NCI-H2196 (cell line): ENCODE results near the gene IFITM2.
"Not testable (repeated sequence)": the region's sequence is repeated elsewhere in the genome, so short reads cannot be mapped to it uniquely, and the experiment has no call there.

Experiments used
- DNase-seq: peaks from one replicate; lab custom pipeline; 2025; ENCODE audit not compliant: unreplicated experiment; lab: John Stamatoyannopoulos, UW

IFITM2 gene

DNA sequence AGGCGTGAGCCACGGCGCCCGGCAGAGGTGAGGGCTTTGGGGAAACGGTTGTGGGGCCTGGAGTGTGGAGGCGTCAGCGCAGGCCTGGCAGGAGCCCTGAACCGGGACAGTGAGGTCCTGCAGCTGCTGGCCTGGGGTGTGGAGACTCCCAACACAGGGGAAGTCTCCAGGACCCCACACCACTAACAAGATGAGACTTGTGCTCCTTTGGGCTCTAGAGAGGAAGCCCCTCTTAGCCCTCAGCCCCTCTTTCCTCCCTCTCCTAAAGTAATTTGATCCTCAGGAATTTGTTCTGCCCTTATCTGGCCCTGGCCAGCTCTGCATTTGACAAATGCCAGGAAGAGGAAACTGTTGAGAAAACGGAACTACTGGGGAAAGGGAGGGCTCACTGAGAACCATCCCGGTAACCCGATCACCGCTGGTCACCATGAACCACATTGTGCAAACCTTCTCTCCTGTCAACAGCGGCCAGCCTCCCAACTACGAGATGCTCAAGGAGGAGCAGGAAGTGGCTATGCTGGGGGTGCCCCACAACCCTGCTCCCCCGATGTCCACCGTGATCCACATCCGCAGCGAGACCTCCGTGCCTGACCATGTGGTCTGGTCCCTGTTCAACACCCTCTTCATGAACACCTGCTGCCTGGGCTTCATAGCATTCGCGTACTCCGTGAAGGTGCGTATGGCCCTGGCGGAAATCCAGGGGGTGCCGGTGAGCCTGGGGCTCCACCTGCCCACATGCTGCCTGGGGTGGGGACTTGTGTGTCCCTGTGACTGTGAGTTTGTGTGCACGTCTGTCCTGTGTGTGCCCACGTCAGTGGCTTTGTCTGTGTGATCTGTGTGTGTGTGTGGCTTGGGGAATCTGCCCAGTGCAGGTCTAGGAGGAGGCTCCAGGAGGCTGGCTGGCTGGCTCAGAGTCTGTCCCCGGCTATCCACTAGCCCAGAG is at the start of gene IFITM2:
Gene IFITM2 (plus strand): TSS at position 51 of the 943 bp plus-strand sequence. CDS start 377 bp downstream, at position 428.
- DNase-seq = peak; percentile 58

DNA sequence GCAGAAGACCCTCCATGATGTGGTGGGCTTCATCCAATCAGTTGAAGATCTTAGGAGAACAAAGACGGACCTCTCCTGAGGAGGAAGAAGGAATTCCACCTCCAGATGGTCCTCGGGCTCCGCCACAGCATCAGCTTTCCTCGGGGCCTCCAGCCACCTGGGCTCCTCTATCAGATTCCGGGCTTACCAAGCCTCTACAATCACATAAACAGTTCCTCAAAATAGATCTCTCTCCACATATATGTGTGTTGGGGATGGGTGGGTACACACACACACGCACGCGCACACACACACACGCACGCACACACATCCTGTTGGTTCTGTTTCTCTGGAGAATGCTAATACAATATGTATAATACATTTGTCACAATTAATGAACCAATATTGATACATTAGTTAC is 48.2 kb upstream of the IFITM2 start:
- DNase-seq = no peak

DNA sequence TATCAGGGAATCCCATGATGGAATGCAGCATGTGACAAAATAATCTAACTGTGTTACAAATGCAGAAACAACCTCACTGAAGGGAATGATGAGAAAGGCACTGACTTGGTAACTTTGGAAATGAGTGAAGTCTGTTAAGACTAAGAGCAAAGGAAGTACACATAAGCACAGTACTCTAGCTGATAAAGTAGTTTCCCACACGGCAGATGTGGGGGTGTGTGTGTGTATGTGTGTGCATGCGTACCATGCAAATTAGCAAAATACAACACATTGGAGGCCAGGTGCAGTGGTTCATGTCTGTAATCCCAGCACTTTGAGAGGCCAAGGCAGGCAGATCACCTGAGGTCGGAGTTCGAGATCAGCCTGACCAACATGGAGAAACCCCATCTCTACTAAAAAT is 46.0 kb upstream of the IFITM2 start:
- no peak for DNase-seq

DNA sequence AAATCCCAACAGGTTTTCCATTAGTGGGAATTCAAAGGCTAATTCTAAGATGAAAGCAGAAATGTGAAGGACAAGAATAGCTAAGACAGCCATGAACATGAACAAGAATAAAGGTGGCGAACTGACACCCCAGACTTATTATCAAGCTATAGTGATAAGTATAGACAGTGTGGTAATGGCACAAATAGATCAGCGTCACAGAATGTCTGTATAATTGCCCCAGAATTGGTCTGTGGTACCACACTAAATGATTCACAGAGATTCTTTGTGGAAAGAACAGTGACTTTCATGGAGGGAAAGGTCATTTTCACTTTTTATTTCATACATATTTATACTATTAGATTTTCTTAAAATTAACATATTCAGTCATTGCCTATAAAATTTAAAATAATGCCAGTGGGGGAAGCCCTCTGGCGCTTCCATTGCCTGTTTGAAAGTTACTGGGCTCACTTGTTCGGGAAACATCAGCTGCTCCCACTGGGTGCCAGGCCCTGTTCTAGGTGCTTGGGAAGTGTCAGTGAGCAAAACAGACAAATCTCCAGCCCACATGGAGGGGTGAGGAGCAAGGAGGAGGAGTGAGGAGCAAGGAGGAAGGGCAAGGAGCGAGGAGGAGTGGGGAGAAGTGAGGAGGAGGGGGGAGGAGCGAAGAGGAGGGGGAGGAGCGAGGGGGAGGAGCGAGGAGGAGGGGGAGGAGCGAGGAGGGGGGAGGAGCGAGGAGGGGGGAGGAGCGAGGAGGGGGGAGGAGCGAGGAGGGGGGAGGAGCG is 40.8 kb upstream of the IFITM2 start:
- no peak for DNase-seq

DNA sequence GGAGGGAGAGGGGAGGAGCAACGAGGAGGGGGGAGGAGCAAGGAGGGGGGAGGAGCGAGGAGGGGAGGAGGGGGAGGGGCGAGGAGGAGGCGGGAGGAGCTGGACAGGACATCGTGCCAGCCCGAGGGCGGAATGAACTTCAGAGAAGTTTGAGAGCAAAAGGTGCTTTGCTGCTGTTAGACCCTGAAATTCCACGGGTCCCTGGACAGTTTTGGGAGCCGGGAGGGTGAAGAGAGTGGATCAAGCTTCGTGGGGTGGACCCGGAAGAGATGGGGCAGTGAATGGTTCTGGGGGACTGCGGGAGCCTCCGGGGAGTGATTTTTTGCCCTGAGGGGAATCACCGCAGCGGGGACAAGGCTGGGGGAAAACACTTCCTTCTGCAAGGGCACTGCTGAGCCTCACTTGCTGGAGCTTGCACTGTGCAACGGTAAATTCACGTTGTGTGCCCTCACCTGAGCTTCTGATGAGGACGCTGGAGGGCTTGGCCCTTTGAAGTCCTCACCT is 40.1 kb upstream of the IFITM2 start:
- DNase-seq = no peak

DNA sequence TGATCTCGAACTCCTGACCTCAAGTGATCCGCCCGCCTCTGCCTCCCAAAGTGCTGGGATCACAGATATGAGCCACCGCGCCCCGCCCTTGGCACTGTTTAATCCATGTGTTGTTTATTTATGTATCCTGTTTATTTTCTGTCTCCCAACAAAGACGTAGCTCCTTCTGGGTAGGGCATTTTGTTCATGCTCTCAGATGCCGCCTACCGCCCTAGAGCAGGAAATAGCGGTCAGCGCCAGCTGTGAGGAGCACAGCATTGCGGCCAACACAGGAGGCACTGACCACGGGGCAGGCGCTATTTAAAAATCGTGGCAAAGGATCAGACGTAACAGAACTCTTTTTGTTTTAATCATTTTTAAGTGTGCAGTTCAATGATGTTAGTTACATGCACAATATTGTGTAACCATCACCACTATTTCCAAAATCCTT is 38.9 kb upstream of the IFITM2 start:
- not testable (repeated sequence) for DNase-seq

DNA sequence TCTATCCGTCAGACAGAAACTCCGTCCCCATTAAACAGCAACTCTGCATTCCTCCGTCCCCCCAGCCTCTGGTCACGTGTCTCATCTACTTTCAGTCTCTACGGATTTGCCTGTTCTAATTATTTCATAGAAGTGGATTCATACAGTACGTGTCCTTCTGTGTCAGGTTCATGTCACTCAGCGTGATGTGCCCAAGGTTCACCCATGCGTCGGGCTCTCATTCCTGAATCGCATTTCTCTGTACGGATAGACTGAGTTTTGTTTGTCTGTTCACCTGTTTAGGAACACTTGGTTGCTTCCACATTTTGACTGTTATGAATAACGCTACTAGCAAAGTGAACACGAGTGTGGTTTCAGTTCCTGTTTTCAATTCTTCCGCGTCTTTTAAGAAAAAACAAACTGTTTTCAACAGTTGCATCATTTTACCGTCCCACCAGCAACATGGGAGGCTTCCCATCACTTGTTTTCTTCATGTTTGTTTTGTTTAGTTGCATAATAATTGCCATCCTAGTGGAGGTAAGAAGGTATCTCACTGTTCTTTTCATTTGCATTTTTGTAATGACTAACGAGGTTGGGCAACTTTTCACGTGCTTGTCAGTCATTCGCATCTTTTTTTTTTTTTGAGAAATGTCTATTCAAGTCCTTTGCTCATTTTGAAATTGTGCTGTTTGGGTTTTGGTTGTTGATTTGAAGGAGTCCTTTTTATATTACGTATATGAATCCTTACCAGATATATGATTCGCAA is 38.3 kb upstream of the IFITM2 start:
- no peak for DNase-seq

DNA sequence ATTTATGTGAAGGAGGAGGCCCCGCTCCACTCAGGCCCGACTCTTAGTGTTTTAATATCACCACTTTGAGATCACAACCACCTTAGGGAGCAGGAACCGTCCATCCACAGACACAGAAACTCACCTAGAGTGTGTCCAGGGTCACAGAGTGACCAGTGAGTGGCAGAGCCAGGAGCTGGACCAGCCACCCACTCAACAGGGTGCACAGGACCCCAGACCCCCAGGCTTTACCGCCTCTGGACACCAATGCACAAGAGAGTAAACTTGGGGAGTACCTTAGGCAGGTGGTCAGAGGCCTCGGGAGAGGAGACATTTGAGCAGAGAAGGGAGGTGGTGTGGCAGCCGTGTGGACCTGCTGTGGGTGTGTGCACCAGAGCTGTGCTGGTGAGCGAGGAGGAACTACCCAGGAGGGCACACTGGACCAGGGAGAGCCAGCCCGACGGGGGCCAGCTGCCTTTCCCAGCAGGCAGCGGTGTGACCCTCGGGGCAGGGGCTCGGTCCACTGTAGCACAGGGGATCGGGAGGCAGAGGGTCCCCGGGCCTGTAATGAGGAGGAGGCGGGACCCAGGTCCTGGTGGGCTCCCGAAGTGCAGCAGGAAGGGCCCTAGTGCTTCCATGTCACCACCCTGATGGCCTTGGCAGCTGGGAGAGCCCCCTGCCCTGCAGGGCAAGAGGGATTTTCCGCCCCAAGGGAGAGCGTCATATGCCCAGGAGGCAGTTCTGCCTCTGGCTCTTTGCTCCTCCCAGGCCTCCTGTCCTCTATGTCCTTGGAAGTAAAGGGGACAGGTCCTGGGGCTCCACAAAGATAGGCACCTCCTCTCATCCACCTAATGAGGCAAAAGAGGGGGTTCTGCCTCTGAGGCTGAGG is 36.9 kb upstream of the IFITM2 start:
- DNase-seq = no peak

DNA sequence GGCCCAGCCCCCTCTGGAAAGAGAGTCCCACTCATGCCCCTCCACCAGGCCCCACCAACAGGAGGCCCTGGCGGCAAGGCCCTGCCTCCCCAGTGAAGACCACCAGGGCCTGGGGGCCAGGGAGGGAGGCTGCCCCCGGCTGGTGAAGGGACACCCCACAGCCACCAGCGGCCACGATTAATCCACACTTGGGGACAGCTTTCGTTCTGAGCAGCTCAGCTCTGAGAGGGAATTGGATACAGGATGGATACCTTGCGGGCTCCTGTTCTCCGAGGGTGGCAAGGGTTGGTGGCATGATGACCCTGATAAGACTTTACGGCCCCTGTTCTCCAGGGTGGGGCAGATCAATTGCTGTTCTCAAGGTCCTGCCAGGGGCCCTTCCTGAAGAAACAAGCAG is 36.3 kb upstream of the IFITM2 start:
- DNase-seq = no peak

DNA sequence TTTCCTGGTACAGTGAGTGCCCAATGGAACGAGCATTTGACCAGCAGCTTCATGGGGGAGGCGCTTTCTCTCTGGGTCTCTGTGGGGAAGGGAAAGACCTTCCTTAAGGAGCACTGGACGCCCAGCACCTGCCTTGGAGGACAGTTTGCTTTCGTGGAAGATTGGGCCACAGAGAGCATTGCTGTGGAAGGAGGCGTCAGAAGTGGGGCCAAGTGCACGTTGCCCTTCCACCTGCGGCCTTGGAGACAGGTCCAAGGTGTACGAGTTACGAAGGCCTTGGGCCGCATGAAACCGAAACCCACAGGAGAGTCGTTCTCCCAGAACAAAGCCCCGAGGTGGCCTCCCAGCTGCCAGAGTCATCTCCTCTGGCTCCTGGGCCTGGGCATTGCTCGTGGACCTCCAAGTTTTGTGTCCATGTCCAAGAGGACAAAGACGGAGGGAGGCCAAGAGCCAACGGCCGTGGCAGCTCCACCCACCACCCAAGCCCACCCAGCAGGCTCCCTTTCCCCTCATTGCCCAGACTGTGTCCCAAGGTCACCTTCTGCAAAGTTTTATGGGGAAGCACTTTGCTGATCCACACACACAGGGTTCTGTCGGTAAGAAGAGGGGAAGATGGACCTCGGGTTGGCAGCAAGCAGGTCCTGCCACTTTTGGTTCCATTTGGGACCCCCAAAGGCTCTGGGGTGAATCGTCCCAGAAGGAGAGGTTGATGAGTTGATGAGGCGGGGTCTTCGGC is 35.3 kb upstream of the IFITM2 start:
- DNase-seq = no peak

DNA sequence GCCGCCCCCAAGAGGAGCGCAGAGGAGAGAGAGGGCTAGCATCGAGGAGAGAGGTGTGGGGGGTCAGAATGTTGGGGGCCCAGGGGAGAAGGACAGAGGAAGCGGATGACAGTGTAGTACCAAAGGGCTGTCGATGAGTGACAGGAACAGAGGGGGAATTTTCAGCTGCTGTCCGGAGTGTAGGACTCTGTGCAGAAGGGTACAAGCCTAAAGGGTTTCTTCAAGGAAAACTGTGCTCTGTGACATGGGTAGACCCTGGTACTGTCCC is 34.8 kb upstream of the IFITM2 start:
- no peak for DNase-seq

DNA sequence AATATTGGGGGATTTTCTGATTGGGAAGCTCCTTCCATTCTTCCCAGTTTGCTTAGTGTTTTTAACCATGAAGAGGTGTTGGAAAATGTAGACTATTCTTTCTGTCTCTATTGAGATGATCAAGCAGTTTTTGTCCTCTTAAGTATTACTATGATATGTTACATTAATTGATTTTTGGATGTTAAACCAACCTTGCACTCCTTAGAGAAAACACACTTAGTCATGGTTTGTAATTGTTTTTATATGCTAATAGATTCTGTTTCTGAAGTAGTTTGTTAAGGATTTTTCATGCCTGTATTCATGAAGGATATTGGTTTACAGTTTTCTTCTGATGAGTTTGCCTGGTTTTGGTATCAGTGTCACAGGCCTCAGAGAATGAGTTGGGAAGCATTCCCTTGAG is 31.4 kb upstream of the IFITM2 start:
- DNase-seq = no peak

DNA sequence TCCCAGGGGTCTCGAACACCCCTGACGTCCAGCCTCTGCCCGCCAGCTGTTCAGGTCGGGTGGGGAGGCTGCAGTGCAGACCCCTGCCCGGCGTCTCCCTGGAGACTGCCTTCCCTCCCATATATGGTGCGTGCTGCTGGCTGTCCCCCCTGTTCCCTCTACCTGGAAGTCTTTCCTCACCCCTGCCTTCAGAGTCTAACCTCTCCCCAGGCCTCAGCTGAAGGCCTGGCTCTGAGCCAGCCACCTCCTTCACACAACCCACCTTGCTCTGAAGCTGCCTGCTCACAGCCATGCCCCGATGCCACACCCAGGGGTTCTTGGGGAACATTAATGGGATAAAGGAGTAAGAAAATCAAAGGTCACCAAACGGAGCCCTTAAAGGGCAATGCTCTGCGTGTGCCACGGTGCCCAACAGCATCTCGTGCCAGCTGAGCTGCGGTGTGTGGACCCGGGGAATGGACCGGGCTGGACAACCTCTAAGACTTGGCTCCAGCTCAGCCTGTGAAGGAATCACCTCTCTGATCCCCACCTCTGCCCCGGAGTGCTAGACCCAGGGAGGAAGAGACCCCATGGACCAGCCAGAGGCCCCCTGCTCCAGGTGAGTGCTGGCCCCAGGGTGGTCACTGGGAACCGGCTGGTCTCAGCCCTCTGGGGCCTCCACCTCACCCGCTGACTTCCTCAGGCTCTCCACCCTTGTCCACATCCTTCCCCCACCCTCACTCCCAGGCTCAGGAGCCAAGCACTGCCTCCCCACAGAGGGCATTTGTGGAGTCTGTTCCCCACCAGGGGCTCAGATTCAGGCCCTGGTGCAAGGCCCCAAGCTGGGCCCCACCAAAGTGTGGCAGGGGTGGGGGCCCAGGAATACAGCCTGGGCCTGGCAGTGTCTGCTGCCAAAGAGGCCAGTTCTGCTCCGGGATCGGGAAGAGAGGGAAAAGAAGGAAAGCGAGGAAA is 29.3 kb upstream of the IFITM2 start, which contains the start of gene NLRP6:
Gene NLRP6 (plus strand): TSS at position 407 of the 951 bp plus-strand sequence. CDS start 163 bp downstream, at position 570.
- DNase-seq = no peak

DNA sequence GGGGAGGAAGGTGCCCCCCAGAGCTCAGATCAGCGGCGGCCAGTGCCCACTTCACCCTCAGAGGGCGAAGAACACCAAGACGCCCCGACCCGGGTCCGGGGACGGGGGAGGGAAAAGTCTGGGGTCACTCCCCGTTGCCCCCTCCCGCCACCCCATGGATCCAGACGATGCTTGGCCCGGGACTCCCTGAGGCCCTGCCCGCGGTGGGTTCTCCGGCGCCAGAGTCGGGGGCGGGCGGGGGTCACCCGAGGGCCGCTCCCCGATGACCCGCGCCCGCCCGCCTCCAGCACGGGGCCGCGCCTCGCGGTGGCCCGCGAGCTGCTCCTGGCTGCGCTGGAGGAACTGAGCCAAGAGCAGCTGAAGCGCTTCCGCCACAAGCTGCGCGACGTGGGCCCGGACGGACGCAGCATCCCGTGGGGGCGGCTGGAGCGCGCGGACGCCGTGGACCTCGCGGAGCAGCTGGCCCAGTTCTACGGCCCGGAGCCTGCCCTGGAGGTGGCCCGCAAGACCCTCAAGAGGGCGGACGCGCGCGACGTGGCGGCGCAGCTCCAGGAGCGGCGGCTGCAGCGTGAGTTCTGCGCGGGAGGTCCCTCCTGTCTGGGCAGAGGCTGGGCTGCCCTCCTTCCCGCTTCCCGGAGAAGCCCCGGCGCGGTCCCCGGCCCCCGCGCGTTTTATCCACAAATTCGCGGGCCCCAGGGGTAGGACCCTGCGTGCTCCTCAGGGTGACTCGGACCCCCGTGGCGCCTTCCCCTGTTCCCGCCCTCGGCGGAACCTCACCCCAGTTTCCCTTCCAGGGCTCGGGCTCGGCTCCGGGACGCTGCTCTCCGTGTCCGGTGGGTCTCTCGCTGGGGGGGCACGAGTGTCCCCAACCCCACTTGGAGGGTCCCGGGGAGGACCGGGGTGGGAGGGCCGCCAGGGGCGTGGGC is 28.3 kb upstream of the IFITM2 start:
- DNase-seq = no peak

DNA sequence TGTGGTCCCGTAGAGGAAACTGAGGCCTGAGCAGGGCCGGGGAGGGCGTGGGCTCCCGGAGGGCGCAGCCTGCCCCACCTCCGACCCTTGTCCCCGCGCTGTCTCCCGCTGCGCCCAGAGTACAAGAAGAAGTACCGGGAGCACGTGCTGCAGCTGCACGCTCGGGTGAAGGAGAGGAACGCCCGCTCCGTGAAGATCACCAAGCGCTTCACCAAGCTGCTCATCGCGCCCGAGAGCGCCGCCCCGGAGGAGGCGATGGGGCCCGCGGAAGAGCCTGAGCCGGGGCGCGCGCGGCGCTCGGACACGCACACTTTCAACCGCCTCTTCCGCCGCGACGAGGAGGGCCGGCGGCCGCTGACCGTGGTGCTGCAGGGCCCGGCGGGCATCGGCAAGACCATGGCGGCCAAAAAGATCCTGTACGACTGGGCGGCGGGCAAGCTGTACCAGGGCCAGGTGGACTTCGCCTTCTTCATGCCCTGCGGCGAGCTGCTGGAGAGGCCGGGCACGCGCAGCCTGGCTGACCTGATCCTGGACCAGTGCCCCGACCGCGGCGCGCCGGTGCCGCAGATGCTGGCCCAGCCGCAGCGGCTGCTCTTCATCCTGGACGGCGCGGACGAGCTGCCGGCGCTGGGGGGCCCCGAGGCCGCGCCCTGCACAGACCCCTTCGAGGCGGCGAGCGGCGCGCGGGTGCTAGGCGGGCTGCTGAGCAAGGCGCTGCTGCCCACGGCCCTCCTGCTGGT is 27.5 kb upstream of the IFITM2 start:
- DNase-seq = peak; percentile 64

DNA sequence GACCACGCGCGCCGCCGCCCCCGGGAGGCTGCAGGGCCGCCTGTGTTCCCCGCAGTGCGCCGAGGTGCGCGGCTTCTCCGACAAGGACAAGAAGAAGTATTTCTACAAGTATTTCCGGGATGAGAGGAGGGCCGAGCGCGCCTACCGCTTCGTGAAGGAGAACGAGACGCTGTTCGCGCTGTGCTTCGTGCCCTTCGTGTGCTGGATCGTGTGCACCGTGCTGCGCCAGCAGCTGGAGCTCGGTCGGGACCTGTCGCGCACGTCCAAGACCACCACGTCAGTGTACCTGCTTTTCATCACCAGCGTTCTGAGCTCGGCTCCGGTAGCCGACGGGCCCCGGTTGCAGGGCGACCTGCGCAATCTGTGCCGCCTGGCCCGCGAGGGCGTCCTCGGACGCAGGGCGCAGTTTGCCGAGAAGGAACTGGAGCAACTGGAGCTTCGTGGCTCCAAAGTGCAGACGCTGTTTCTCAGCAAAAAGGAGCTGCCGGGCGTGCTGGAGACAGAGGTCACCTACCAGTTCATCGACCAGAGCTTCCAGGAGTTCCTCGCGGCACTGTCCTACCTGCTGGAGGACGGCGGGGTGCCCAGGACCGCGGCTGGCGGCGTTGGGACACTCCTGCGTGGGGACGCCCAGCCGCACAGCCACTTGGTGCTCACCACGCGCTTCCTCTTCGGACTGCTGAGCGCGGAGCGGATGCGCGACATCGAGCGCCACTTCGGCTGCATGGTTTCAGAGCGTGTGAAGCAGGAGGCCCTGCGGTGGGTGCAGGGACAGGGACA is 26.7 kb upstream of the IFITM2 start:
- DNase-seq = no peak
